Trophoblast cell (in vitro differentiated cells and primary cell): Measurements from ENCODE around the gene TMPRSS11D.

Experiments used
- DNase-seq, 2 donors: peaks; one replicate each; pipeline ENCODE4 v3.0.0-alpha.2; 2016
- H2AFZ ChIP-seq: 2 replicates; pipeline ENCODE4 v1.6.1; 2013; ENCODE audit warnings: low read length, moderate library complexity, mild to moderate bottlenecking; ENCODE audit not compliant: insufficient read depth, poor library complexity
- H2AK5ac ChIP-seq: 2 replicates; pipeline ENCODE4 v1.6.1; 2013; ENCODE audit warnings: mild to moderate bottlenecking, low read length
- H2BK120ac ChIP-seq: 2 replicates; pipeline ENCODE4 v1.6.1; 2013; ENCODE audit warnings: low read length, mild to moderate bottlenecking, moderate library complexity; ENCODE audit not compliant: insufficient read depth, poor library complexity
- H2BK12ac ChIP-seq: 2 replicates; pipeline ENCODE4 v1.6.1; 2013; ENCODE audit warnings: mild to moderate bottlenecking, low read length, moderate library complexity
- H2BK5ac ChIP-seq: 2 replicates; pipeline ENCODE4 v1.6.1; 2013; ENCODE audit warnings: low read length, low read depth, moderate library complexity, mild to moderate bottlenecking; ENCODE audit not compliant: poor library complexity
- H3K14ac ChIP-seq: 2 replicates; pipeline ENCODE4 v1.6.1; 2013; ENCODE audit warnings: mild to moderate bottlenecking, low read length
- H3K18ac ChIP-seq: 2 replicates; pipeline ENCODE4 v1.6.1; 2013; ENCODE audit warnings: mild to moderate bottlenecking, low read length
- H3K23ac ChIP-seq: 2 replicates; pipeline ENCODE4 v1.6.1; 2013; ENCODE audit warnings: low read length
- H3K27ac ChIP-seq: 2 replicates; pipeline ENCODE4 v1.5.1; 2013; ENCODE audit warnings: low read depth, mild to moderate bottlenecking, inconsistent platforms, low read length, moderate library complexity
- H3K27me3 ChIP-seq: 2 replicates; pipeline ENCODE4 v1.6.1; 2013; ENCODE audit warnings: inconsistent platforms, mild to moderate bottlenecking, low read length, moderate library complexity; ENCODE audit not compliant: insufficient read depth
- H3K36me3 ChIP-seq, 2 experiments: 1 replicate in 1 of 2; 2 replicates in 1 of 2; pipeline ENCODE4 v1.6.1; 2013; ENCODE audit warnings: low read length in 2 of 2, mild to moderate bottlenecking in 2 of 2, moderate library complexity in 1 of 2; ENCODE audit not compliant: insufficient read depth in 2 of 2, control insufficient read depth in 1 of 2
- H3K4ac ChIP-seq: 2 replicates; pipeline ENCODE4 v1.6.1; 2013; ENCODE audit warnings: low read depth, mild to moderate bottlenecking, low read length, moderate library complexity
- H3K4me1 ChIP-seq, 2 experiments: 1 replicate in 1 of 2; 2 replicates in 1 of 2; pipeline ENCODE4 v1.6.1; 2013; ENCODE audit warnings: low read length in 2 of 2, mild to moderate bottlenecking in 2 of 2, moderate library complexity in 1 of 2; ENCODE audit not compliant: insufficient read depth in 2 of 2, control insufficient read depth in 1 of 2
- H3K4me2 ChIP-seq: 2 replicates; pipeline ENCODE4 v1.6.1; 2013; ENCODE audit warnings: inconsistent platforms, mild to moderate bottlenecking, low read length, moderate library complexity
- H3K4me3 ChIP-seq: 2 replicates; pipeline ENCODE4 v1.5.1; 2013; ENCODE audit warnings: mild to moderate bottlenecking, low read depth, low read length, inconsistent platforms
- H3K79me1 ChIP-seq: one replicate; pipeline ENCODE4 v1.6.1; 2013; ENCODE audit warnings: low read length
- H3K79me2 ChIP-seq: 2 replicates; pipeline ENCODE4 v1.6.1; 2013; ENCODE audit warnings: low read length, mild to moderate bottlenecking; ENCODE audit not compliant: control insufficient read depth, insufficient read depth, poor library complexity
- H3K9ac ChIP-seq: 2 replicates; pipeline ENCODE4 v1.6.1; 2013; ENCODE audit warnings: mild to moderate bottlenecking, low read length
- H3K9me3 ChIP-seq: 2 replicates; pipeline ENCODE4 v1.6.1; 2013; ENCODE audit warnings: low read depth, mild to moderate bottlenecking, control low read depth, inconsistent platforms, low read length; ENCODE audit not compliant: insufficient read depth
- H4K12ac ChIP-seq: 2 replicates; pipeline ENCODE4 v1.6.1; 2013; ENCODE audit warnings: low read depth, mild to moderate bottlenecking, low read length, moderate library complexity
- H4K8ac ChIP-seq: 2 replicates; pipeline ENCODE4 v1.6.1; 2013; ENCODE audit warnings: low read depth, mild to moderate bottlenecking, low read length, moderate library complexity
- H4K91ac ChIP-seq: one replicate; pipeline ENCODE4 v1.6.1; 2013; ENCODE audit warnings: low read depth, mild to moderate bottlenecking, low read length, moderate library complexity
- WGBS: extraction: QIAGEN DNeasy Blood & Tissue Kit; methylation state at CpG from one replicate; pipeline ENCODE4 v1.1.7; 2013; ENCODE audit warnings: missing lambda C conversion rate; ENCODE audit not compliant: insufficient read length, insufficient coverage; ENCODE audit errors: extremely low coverage; 5-methylcytosine and 5-hydroxymethylcytosine counted together

Gene TMPRSS11D

DNA sequence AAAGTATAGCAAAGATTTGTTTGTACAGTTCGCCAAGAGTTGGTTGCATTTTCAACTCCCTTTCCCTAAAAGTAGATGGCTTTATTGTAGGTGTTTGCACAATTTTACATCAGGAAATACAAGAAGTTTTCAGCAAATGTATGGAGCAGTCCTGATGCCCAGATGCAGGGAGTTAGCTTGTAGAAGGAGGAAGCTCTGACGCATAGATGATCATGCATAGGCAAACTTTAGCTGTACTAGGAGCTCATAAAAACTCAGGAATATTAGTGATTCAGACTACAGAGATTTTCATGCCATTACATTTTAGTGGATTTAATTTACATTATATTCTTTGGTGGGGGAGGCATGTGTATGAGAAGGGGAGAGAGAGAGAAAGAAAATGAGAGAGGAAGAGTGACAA, 62.9 kb downstream of the TMPRSS11D start:
- Histone ChIP-seq H3K9ac (no peak overlapping the region), H3K79me2 (no peaks in the 10 kb centered on the region), H4K12ac (no peak overlapping the region), H3K4me3 (no peak overlapping the region), H3K14ac (no peak overlapping the region), H3K36me3 (no peaks in the 10 kb centered on the region), H2AK5ac (no peak overlapping the region), H3K27me3 (no peaks in the 10 kb centered on the region), H3K4me1 (no peaks in the 10 kb centered on the region), H3K4ac (no peak overlapping the region), H3K18ac (no peak overlapping the region), H3K23ac (no peak overlapping the region), H2BK120ac (no peak overlapping the region), H3K4me2 (no peak overlapping the region), H3K27ac (no peak overlapping the region), H2BK12ac (no peak overlapping the region), H4K8ac (no peak overlapping the region), H4K91ac (no peak overlapping the region), H2BK5ac (no peak overlapping the region), H2AFZ (no peak overlapping the region), H3K79me1 (no peaks in the 10 kb centered on the region), H3K9me3 (no peaks in the 10 kb centered on the region)
- no peak for DNase-seq
- WGBS = no CpG with 5 or more reads among the region's 2 CpGs

DNA sequence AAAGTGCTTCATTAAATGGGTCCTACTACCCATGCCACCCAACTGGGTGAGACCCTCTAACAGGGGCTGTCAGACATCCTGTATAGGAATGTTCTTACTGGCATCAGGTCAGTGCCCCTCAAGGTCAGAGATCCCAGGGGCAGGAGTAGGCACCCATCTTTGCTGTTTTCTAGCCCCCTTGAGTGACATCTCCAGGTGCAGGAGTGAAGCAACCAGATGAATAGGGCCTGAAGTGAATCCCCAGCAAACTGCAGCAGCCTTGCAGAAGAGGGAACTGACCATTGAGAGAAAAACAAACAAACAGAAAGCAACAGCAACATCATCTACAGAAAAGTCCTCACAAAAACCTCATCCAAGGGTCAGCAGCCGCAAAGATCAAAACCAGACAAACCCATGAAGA, 73.8 kb downstream of the TMPRSS11D start:
- Histone ChIP-seq H3K4me2 (no peak overlapping the region), H3K4me1 (no peaks in the 10 kb centered on the region), H2AK5ac (no peak overlapping the region), H2BK5ac (no peak overlapping the region), H3K79me1 (no peaks in the 10 kb centered on the region), H3K4me3 (no peak overlapping the region), H4K12ac (no peak overlapping the region), H2AFZ (no peak overlapping the region), H3K27ac (no peak overlapping the region), H3K18ac (no peak overlapping the region), H3K4ac (no peak overlapping the region), H3K79me2 (no peaks in the 10 kb centered on the region), H3K14ac (no peak overlapping the region), H3K27me3 (no peaks in the 10 kb centered on the region), H3K36me3 (no peaks in the 10 kb centered on the region), H2BK12ac (no peak overlapping the region), H3K23ac (no peak overlapping the region), H2BK120ac (no peak overlapping the region), H3K9ac (no peak overlapping the region), H4K8ac (no peak overlapping the region), H3K9me3 (no peaks in the 10 kb centered on the region), H4K91ac (no peak overlapping the region)
- no CpG with 5 or more reads among the region's 1 CpG for WGBS
- DNase-seq = no peak

DNA sequence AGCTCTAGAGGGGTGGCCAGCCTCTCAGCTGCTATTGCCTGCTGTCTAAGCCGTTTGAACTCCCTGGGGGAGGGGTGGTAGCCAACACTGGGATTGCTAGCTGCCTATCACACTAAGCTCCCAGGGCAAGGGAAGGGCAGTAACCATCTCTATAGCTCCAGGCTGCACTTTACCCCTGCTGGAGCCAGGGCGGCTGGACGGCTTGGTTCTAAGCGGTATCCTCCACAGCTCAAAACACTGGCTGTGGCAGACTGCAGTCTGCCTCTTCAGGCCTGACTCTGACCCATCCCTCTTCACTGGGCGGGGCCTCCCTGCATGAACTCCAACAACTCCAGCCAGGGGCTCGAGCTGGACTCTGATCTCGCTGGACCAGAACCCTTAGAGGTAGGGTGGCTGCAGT, 74.3 kb downstream of the TMPRSS11D start:
- Histone ChIP-seq H3K79me1 (no peaks in the 10 kb centered on the region), H3K9me3 (no peaks in the 10 kb centered on the region), H3K9ac (no peak overlapping the region), H3K27me3 (no peaks in the 10 kb centered on the region), H3K14ac (no peak overlapping the region), H2BK120ac (no peak overlapping the region), H2AFZ (no peak overlapping the region), H3K4me2 (no peak overlapping the region), H3K18ac (no peak overlapping the region), H2BK5ac (no peak overlapping the region), H2BK12ac (no peak overlapping the region), H2AK5ac (no peak overlapping the region), H3K36me3 (no peaks in the 10 kb centered on the region), H3K23ac (no peak overlapping the region), H3K79me2 (no peaks in the 10 kb centered on the region), H3K4ac (no peak overlapping the region), H3K27ac (no peak overlapping the region), H3K4me1 (no peaks in the 10 kb centered on the region), H4K12ac (no peak overlapping the region), H3K4me3 (no peak overlapping the region), H4K8ac (no peak overlapping the region), H4K91ac (no peak overlapping the region)
- WGBS = no CpG with 5 or more reads among the region's 7 CpGs
- DNase-seq = no peak

DNA sequence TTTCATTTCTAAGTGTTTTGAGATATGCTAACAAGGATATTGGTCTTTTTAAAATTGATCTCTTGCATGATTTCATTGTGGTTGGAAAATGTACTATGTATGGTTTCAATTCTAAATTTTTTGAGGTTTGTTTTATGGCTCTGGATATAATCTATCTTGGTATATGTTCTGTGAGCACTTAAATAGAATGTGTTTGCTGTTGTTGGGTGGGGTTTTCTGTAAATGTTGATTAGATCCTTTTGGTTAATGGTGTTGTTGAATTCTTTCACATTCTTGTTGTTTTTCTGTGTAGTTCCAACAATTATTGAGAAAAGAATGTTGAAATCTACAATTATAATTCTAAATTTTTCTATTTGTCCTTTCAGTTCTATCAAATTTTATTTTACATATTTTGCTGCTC, 87.0 kb downstream of the TMPRSS11D start:
- no peak for DNase-seq
- Histone ChIP-seq H3K23ac (no peak overlapping the region), H3K4ac (no peak overlapping the region), H3K27ac (no peak overlapping the region), H3K9ac (no peak overlapping the region), H2BK12ac (no peak overlapping the region), H3K14ac (no peak overlapping the region), H3K79me2 (no peaks in the 10 kb centered on the region), H3K9me3 (no peaks in the 10 kb centered on the region), H2AFZ (no peak overlapping the region), H4K8ac (no peak overlapping the region), H3K36me3 (no peaks in the 10 kb centered on the region), H2AK5ac (no peak overlapping the region), H3K4me3 (no peak overlapping the region), H3K18ac (no peak overlapping the region), H3K4me1 (no peaks in the 10 kb centered on the region), H2BK120ac (no peak overlapping the region), H4K91ac (no peak overlapping the region), H3K27me3 (no peaks in the 10 kb centered on the region), H2BK5ac (no peak overlapping the region), H4K12ac (no peak overlapping the region), H3K4me2 (no peak overlapping the region), H3K79me1 (no peaks in the 10 kb centered on the region)

DNA sequence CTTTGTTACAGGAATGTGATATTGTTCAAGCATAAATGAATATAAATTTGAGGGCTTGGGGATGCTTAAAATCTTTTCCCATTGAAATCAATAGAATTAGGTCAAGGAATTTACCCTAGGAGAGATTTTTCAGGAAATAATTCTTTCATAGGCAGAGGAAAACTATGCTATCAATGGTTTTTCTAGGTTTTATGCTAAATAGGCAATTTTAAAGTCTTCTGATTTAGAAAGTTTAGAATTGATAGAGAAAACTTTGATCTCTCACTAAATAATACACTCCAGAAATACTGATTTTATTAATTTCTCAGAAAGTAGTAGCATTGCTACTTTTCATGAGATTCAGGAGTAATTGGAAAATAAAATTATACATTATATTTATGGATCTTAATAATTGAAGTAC, 93.1 kb downstream of the TMPRSS11D start:
- Histone ChIP-seq H4K91ac (no peak overlapping the region), H3K79me2 (no peaks in the 10 kb centered on the region), H3K18ac (no peak overlapping the region), H2AFZ (no peak overlapping the region), H3K4me2 (no peak overlapping the region), H2BK12ac (no peak overlapping the region), H2BK5ac (no peak overlapping the region), H4K12ac (no peak overlapping the region), H3K9me3 (no peaks in the 10 kb centered on the region), H3K14ac (no peak overlapping the region), H3K27me3 (no peaks in the 10 kb centered on the region), H3K36me3 (no peaks in the 10 kb centered on the region), H3K27ac (no peak overlapping the region), H2AK5ac (no peak overlapping the region), H3K4me3 (no peak overlapping the region), H3K9ac (no peak overlapping the region), H3K79me1 (no peaks in the 10 kb centered on the region), H3K4me1 (no peaks in the 10 kb centered on the region), H3K23ac (no peak overlapping the region), H3K4ac (no peak overlapping the region), H4K8ac (no peak overlapping the region), H2BK120ac (no peak overlapping the region)
- no peak for DNase-seq
